ENCODE results near the gene DNAI2. TPM values are rescaled to one million over a fixed set of nuclear protein-coding genes. Genes with fewer than 3 reads are reported as not detected.

DNAI2 gene
- polyA plus RNA-seq, 1 donor from 2014 or later = not detected

DNA sequence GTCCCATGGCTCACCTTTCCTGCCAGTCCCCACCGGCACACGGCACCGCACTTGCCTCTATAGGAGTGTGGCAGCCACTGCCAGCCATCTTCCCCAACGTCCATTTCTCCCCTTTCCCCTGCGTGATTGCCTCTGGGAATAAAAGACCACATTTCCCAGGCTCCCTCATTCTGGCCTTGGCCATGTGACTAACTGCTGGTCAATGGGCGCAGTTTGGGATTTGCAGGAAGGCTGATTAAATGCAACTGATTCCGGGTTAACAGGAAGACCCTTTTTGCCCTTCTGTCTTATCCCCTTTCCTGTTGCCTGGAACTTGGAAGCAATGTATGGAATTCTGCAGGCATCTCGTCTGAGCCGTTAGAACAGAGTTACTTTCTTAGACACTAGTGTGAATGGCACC, 84.7 kb downstream of the DNAI2 start:
- Histone ChIP-seq H3K27me3 (ENCODE audit: insufficient read depth, low read depth, low read length) (no peaks in the 10 kb centered on the region), H3K9me2 (ENCODE audit: insufficient read depth, low read length) (no peaks in the 10 kb centered on the region), H4K20me1 (ENCODE audit: insufficient read depth) (no peaks in the 10 kb centered on the region), H3K79me2 (replicated peaks; ENCODE audit: insufficient read depth, low read length) (no peaks in the 10 kb centered on the region), H3K9ac (ENCODE audit: low read length) (no peak overlapping the region), H3K27ac (ENCODE audit: low read length) (no peak overlapping the region), H3K9me3 (ENCODE audit: low read length) (no peaks in the 10 kb centered on the region), H3K4me2 (ENCODE audit: low read length) (no peak overlapping the region), H3K36me3 (ENCODE audit: insufficient read depth, low read length) (no peaks in the 10 kb centered on the region), H3K4me3 (ENCODE audit: low read length) (no peak overlapping the region), H2AFZ (ENCODE audit: low read depth, low read length) (no peak overlapping the region), H3F3A (ENCODE audit: insufficient read depth, low read length, poor library complexity, severe bottlenecking) (no peaks in the 10 kb centered on the region)
- no peak for TF ChIP-seq REST (IDR thresholded peaks at IDR 0.05; ENCODE audit: borderline replicate concordance)
- TF ChIP-seq TAF1 (IDR thresholded peaks at IDR 0.05; ENCODE audit: low read depth) = no peak

- no peaks in the 10 kb centered on the region for H3F3A ChIP-seq (ENCODE audit: insufficient read depth, low read length, poor library complexity, severe bottlenecking)
- no peak overlapping the region for H3K4me2 ChIP-seq (ENCODE audit: low read length)
- H3K27ac ChIP-seq (ENCODE audit: low read length) = no peak overlapping the region
- no peak for TF ChIP-seq TAF1 (IDR thresholded peaks at IDR 0.05; ENCODE audit: low read depth)
- TF ChIP-seq, protein P1, sequence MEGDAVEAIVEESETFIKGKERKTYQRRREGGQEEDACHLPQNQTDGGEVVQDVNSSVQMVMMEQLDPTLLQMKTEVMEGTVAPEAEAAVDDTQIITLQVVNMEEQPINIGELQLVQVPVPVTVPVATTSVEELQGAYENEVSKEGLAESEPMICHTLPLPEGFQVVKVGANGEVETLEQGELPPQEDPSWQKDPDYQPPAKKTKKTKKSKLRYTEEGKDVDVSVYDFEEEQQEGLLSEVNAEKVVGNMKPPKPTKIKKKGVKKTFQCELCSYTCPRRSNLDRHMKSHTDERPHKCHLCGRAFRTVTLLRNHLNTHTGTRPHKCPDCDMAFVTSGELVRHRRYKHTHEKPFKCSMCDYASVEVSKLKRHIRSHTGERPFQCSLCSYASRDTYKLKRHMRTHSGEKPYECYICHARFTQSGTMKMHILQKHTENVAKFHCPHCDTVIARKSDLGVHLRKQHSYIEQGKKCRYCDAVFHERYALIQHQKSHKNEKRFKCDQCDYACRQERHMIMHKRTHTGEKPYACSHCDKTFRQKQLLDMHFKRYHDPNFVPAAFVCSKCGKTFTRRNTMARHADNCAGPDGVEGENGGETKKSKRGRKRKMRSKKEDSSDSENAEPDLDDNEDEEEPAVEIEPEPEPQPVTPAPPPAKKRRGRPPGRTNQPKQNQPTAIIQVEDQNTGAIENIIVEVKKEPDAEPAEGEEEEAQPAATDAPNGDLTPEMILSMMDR (IDR thresholded peaks at IDR 0.05; ENCODE audit: poor library complexity, severe bottlenecking) = no peak
- TF ChIP-seq SMC3 (conservative IDR thresholded peaks at IDR 0.05; ENCODE audit: poor library complexity) = no peak
- no peak for TF ChIP-seq POLR2AphosphoS5 (IDR thresholded peaks at IDR 0.05)
- no peak for TF ChIP-seq RAD21 (conservative IDR thresholded peaks at IDR 0.05)
- no peak for TF ChIP-seq EP300 (conservative IDR thresholded peaks at IDR 0.05; ENCODE audit: poor library complexity, severe bottlenecking)
- TF ChIP-seq REST (IDR thresholded peaks at IDR 0.05; ENCODE audit: borderline replicate concordance) = no peak
- no peak for TF ChIP-seq EZH2 (IDR thresholded peaks at IDR 0.05; ENCODE audit: borderline replicate concordance, insufficient read depth, low read length, poor library complexity, severe bottlenecking)
- TF ChIP-seq MXI1 (conservative IDR thresholded peaks at IDR 0.05; ENCODE audit: poor library complexity, severe bottlenecking) = no peak
- no peaks in the 10 kb centered on the region for H3K79me2 ChIP-seq (replicated peaks; ENCODE audit: insufficient read depth, low read length)
- no peak overlapping the region for H3K4me3 ChIP-seq (ENCODE audit: low read length)
- no peak overlapping the region for H3K9ac ChIP-seq (ENCODE audit: low read length)
- H3K9me3 ChIP-seq (ENCODE audit: low read length) = no peaks in the 10 kb centered on the region
- no peaks in the 10 kb centered on the region for H3K9me2 ChIP-seq (ENCODE audit: insufficient read depth, low read length)
- no peaks in the 10 kb centered on the region for H4K20me1 ChIP-seq (ENCODE audit: insufficient read depth)
- H3K36me3 ChIP-seq (ENCODE audit: insufficient read depth, low read length) = no peaks in the 10 kb centered on the region
- no peaks in the 10 kb centered on the region for H3K27me3 ChIP-seq (ENCODE audit: insufficient read depth, low read depth, low read length)
- no peak overlapping the region for H2AFZ ChIP-seq (ENCODE audit: low read depth, low read length)
Measured at GRCh38 chr17:74359916-74360315, 85.9 kb downstream of the DNAI2 start.

Data from neural cell (in vitro differentiated cells).